ENCODE data around the gene PSMG3. TPM values are rescaled to one million over a fixed set of nuclear protein-coding genes. Genes with fewer than 3 reads are reported as not detected.

Gene PSMG3
- total RNA-seq, 4 donors from 2014 or later = 25.4 to 46.4 (median 32.2) TPM

- H3K27me3 ChIP-seq = no peaks in the 10 kb centered on the region
- DNase-seq = no peak
- TF ChIP-seq POLR2A (IDR thresholded peaks at IDR 0.05) (no peak), CTCF (IDR thresholded peaks at IDR 0.05 in 4 of 5, conservative IDR thresholded peaks at IDR 0.05 in 1 of 5) (no peak)
- peaks cover 0 to 48% of the 10 kb centered on the region in 2 donors for H3K36me3 ChIP-seq
- H3K4me1 ChIP-seq = peaks cover 0 to 4% of the 10 kb centered on the region in 2 donors
- intact Hi-C loops (cut with DNase I; ENCODE audit: low total_unique reads) = no loop called here
- H3K4me3 ChIP-seq = no peak overlapping the region
- H3K9me3 ChIP-seq = no peaks in the 10 kb centered on the region
- ATAC-seq = no peak
- H3K27ac ChIP-seq = peak overlapping the region in 2 of 4 donors; percentile 21 to 48
- in situ Hi-C loops (cut with MboI; ENCODE audit: low sequenced_read_pairs in 4 of 4) = no loop called here
Observed at GRCh38 chr7:1544178-1544895, 25.5 kb downstream of the PSMG3 start.

- peaks cover under 1 to 9% of the 10 kb centered on the region in 2 donors for H3K4me1 ChIP-seq
- in situ Hi-C loops (cut with MboI; ENCODE audit: low sequenced_read_pairs in 4 of 4) (no loop called here), intact Hi-C loops (cut with DNase I; ENCODE audit: low total_unique reads) (no loop called here)
- no peak for DNase-seq
- no peak for ATAC-seq
- TF ChIP-seq POLR2A (IDR thresholded peaks at IDR 0.05) (no peak), CTCF (IDR thresholded peaks at IDR 0.05 in 4 of 5, conservative IDR thresholded peaks at IDR 0.05 in 1 of 5) (no peak)
- H3K9me3 ChIP-seq = no peaks in the 10 kb centered on the region
- H3K27ac ChIP-seq = peak overlapping the region in 2 of 4 donors; percentile 21 to 48
- no peak overlapping the region for H3K4me3 ChIP-seq
- peaks cover 0 to 53% of the 10 kb centered on the region in 2 donors for H3K36me3 ChIP-seq
- H3K27me3 ChIP-seq = no peaks in the 10 kb centered on the region
Observed at GRCh38 chr7:1543826-1544177, 26.0 kb downstream of the PSMG3 start.

- intact Hi-C loops (cut with DNase I; ENCODE audit: low total_unique reads) (no loop called here), in situ Hi-C loops (cut with MboI; ENCODE audit: low sequenced_read_pairs in 4 of 4) (no loop called here)
- ATAC-seq (no peak), DNase-seq (no peak)
- H3K36me3 ChIP-seq = peaks cover 0 to 53% of the 10 kb centered on the region in 2 donors
- no peak overlapping the region for H3K4me3 ChIP-seq
- H3K27me3 ChIP-seq = no peaks in the 10 kb centered on the region
- TF ChIP-seq POLR2A (IDR thresholded peaks at IDR 0.05) (no peak), CTCF (IDR thresholded peaks at IDR 0.05 in 4 of 5, conservative IDR thresholded peaks at IDR 0.05 in 1 of 5) (no peak)
- H3K4me1 ChIP-seq = peaks cover 7 to 16% of the 10 kb centered on the region in 2 donors
- no peaks in the 10 kb centered on the region for H3K9me3 ChIP-seq
- peak overlapping the region; percentile 10 to 48 (median 32) for H3K27ac ChIP-seq
Observed at GRCh38 chr7:1542841-1543747, 26.7 kb downstream of the PSMG3 start.

- TF ChIP-seq CTCF (IDR thresholded peaks at IDR 0.05 in 4 of 5, conservative IDR thresholded peaks at IDR 0.05 in 1 of 5) = no peak
- no peak for TF ChIP-seq POLR2A (IDR thresholded peaks at IDR 0.05)
- DNase-seq (no peak), ATAC-seq (no peak)
- H3K36me3 ChIP-seq = peaks cover 0 to 53% of the 10 kb centered on the region in 2 donors
- no peaks in the 10 kb centered on the region for H3K27me3 ChIP-seq
- intact Hi-C loops (cut with DNase I; ENCODE audit: low total_unique reads) (no loop called here), in situ Hi-C loops (cut with MboI; ENCODE audit: low sequenced_read_pairs in 4 of 4) (no loop called here)
- H3K9me3 ChIP-seq = no peaks in the 10 kb centered on the region
- peaks cover 14 to 22% of the 10 kb centered on the region in 2 donors for H3K4me1 ChIP-seq
- peak overlapping the region in 2 of 4 donors; percentile 21 to 48 for H3K27ac ChIP-seq
- no peak overlapping the region for H3K4me3 ChIP-seq
Observed at GRCh38 chr7:1542329-1542728, 27.5 kb downstream of the PSMG3 start.

Data from gastrocnemius medialis (tissue), 4 donors.